Kidney (tissue), 14 donors: Measurements from ENCODE around the gene HRH1. TPM values are rescaled to one million over a fixed set of nuclear protein-coding genes. Genes with fewer than 3 reads are reported as not detected.
A peak's percentile ranks its signal among the peaks of the same experiment; 100 is the strongest.

Experiments
- DNase-seq, 5 donors: peaks; one replicate each; pipeline ENCODE4 v3.0.0-alpha.2; 2013 to 2020
- FAIRE-seq: peaks from 2 replicates; lab custom pipeline; 2012; peaks lifted over from hg19 to GRCh38; lab: Jason Lieb, UNC
- H3K27ac ChIP-seq, 2 donors: one replicate each; pipeline ENCODE4 v1.7.0; 2013; ENCODE audit warnings: low read depth in 2 of 2, low read length in 2 of 2, inconsistent platforms in 1 of 2
- H3K27me3 ChIP-seq: one replicate; pipeline ENCODE4 v1.7.1; 2013; ENCODE audit warnings: low read length, inconsistent platforms; ENCODE audit not compliant: control insufficient read depth, insufficient read depth
- H3K36me3 ChIP-seq, 3 donors: one replicate each; pipeline versions ENCODE4 v1.7.0 to v1.7.1; 2013; ENCODE audit warnings: low read length in 3 of 3, control low read depth in 1 of 3, inconsistent platforms in 1 of 3; ENCODE audit not compliant: insufficient read depth in 3 of 3, control insufficient read depth in 2 of 3
- H3K4me1 ChIP-seq, 3 donors: one replicate each; pipeline versions ENCODE4 v1.7.0 to v1.7.1; 2013; ENCODE audit warnings: low read length in 3 of 3, inconsistent platforms in 1 of 3, low read depth in 1 of 3; ENCODE audit not compliant: control insufficient read depth in 2 of 3, insufficient read depth in 2 of 3
- H3K4me3 ChIP-seq, 3 donors: one replicate each; pipeline versions ENCODE4 v1.7.0 to v1.8.1; 2013; ENCODE audit warnings: low read length in 3 of 3, control low read depth in 1 of 3, inconsistent platforms in 1 of 3
- H3K9ac ChIP-seq, 3 donors: one replicate each; pipeline versions ENCODE4 v1.7.0 to v1.7.1; 2013; ENCODE audit warnings: low read length in 3 of 3, control low read depth in 1 of 3, inconsistent platforms in 1 of 3
- H3K9me3 ChIP-seq, 3 donors: one replicate each; pipeline versions ENCODE4 v1.7.0 to v1.7.1; 2013; ENCODE audit warnings: low read length in 3 of 3, control low read depth in 1 of 3, inconsistent platforms in 1 of 3; ENCODE audit not compliant: control insufficient read depth in 2 of 3, insufficient read depth in 1 of 3
- intact Hi-C: fragments of 100-400 bp; cut with DNase I; formaldehyde crosslinking; loops from one replicate; pipeline ENCODE4 v1.11.1; 2022
- polyA plus RNA-seq: library from polyadenylated mRNA; stranded (reverse); fragments of 350-450 nt; fragmentation: Illumina TruSeq; extraction: RNeasy Lipid Tissue Mini Kit (QIAGEN cat#74804); gene quantifications from one replicate; pipeline ENCODE4 v1.2.3, GENCODE V29; 2014; ENCODE audit warnings: low read depth, low replicate concordance; ENCODE audit not compliant: insufficient read depth
- total RNA-seq: library from RNA; stranded (reverse); fragmentation: NEBNext Ultra II Directional; extraction: Animal tissue kit (Norgen Biotek cat#: 25700); gene quantifications from one replicate; pipeline ENCODE4 v1.2.1, GENCODE V29; 2021
- TF ChIP-seq, protein P1 (sequence below): IDR thresholded peaks from 3 replicates; pipeline ENCODE4 v1.5.1; 2012; ENCODE audit warnings: mild to moderate bottlenecking, moderate library complexity, borderline replicate concordance; ENCODE audit not compliant: insufficient read depth; ENCODE audit errors: extremely low read depth
- donor health status: control.
- donor health status: control.
- donor health status: control.
- donor health status: control.
- donor health status: control.
- donor health status: DM: yes; HTN: yes; CAD: no.
- donor health status: Normal renal cell carcinoma (clear cell type).

The HRH1 gene
- total and polyA plus RNA-seq, 2 donors from 2014 or later: 1.9 to 32.3 TPM

DNA sequence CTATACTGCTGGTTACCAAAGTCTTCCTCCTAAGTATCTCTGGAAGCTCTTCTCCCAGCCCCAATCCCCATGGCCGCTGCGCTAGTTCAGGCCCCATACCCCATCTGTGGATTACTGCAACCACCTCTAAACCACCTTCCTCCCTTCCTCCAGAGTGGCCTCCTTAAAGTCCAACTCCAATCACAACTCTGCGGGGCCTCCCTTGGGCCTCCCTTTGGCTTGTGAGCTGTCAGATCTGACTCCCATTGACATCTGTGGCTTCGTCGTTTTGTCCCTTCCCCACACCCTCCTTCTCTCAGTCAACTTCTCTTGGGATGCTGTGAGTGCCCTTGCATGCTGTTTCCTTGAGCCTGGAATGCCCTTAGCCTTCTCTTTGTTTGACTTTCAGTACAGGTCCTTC lies 9.3 kb upstream of the HRH1 start:
- DNase-seq: no peak
- intact Hi-C loops: no loop called here
- H3K4me1 ChIP-seq: no peaks in the 10 kb centered on the region
- no peak overlapping the region for H3K4me3 ChIP-seq
- H3K9ac ChIP-seq: no peak overlapping the region
- H3K27me3 ChIP-seq: no peaks in the 10 kb centered on the region
- TF ChIP-seq, protein P1, sequence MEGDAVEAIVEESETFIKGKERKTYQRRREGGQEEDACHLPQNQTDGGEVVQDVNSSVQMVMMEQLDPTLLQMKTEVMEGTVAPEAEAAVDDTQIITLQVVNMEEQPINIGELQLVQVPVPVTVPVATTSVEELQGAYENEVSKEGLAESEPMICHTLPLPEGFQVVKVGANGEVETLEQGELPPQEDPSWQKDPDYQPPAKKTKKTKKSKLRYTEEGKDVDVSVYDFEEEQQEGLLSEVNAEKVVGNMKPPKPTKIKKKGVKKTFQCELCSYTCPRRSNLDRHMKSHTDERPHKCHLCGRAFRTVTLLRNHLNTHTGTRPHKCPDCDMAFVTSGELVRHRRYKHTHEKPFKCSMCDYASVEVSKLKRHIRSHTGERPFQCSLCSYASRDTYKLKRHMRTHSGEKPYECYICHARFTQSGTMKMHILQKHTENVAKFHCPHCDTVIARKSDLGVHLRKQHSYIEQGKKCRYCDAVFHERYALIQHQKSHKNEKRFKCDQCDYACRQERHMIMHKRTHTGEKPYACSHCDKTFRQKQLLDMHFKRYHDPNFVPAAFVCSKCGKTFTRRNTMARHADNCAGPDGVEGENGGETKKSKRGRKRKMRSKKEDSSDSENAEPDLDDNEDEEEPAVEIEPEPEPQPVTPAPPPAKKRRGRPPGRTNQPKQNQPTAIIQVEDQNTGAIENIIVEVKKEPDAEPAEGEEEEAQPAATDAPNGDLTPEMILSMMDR: no peak
- FAIRE-seq: no peak
- H3K27ac ChIP-seq: no peak overlapping the region
- H3K36me3 ChIP-seq: no peaks in the 10 kb centered on the region
- no peaks in the 10 kb centered on the region for H3K9me3 ChIP-seq

DNA sequence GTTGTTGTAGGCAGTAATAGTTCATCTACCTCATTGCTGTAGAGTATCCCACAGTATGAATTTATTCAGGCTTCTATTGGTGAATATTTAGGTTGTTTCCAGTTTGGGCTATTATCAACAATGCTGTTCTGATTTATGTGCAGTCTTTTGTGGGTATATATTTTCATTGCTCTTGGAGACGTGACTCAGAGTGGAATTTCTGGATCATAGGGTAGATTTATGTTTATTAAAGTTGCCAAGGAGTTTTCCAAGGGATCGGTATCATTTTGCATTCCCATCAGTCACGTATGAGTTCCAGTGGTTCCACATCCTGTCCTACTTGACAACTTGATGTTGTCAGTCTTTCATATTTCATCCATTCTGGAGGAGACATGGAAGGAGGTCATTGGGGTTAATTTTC lies 8.4 kb upstream of the HRH1 start:
- Histone ChIP-seq H3K36me3 (no peaks in the 10 kb centered on the region), H3K9ac (no peak overlapping the region), H3K27ac (no peak overlapping the region), H3K4me3 (no peak overlapping the region), H3K9me3 (no peaks in the 10 kb centered on the region), H3K27me3 (no peaks in the 10 kb centered on the region), H3K4me1 (no peaks in the 10 kb centered on the region)
- FAIRE-seq: no peak
- peak in 1 of 5 donors; percentile 36 for DNase-seq
- TF ChIP-seq, protein P1: no peak
- intact Hi-C loops: no loop called here

DNA sequence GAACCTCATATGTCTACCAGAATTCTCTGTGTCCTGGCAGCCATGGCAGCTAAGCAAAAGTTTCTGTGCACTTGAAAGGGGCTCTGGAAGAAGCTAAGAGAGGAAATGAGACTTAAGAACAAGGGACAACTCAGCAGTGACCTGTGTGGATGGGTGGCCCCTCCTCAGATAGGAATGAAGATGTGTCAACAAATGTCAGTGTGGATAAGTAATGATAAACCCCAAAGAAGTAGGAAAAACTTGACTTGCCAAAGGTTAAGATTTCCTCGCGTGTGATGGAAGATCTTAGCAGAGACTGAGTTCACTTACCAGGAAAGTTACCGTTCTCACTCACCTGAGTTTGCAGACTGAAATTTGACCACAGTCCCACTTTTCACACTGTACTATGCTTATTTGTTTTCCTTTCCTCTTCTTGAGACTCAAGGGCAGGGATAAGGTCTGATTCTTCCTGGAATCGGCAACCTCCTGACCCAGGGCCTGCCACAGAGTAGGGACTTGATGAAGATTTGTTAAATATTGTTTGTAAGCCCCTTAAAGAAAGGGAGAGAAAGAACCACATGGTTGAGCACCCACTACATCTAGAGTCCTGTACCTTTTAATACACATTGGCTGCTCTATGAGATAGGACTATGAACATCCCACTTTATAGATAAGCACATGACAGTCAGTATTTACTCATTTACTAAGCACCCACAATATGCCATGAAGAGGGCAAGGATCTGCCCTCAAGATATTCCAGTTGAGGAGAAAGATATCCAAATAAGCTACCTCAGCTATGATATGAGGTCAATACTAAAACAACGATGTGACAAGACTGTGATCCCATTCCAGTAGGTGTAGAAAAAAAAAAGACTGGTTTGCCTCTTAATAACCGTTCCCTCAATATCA lies 7.3 kb upstream of the HRH1 start:
- intact Hi-C loops: no loop called here
- no peaks in the 10 kb centered on the region for H3K4me1 ChIP-seq
- TF ChIP-seq, protein P1: no peak
- no peaks in the 10 kb centered on the region for H3K9me3 ChIP-seq
- DNase-seq (no peak), FAIRE-seq (no peak)
- no peak overlapping the region for H3K4me3 ChIP-seq
- H3K27ac ChIP-seq: no peak overlapping the region
- no peak overlapping the region for H3K9ac ChIP-seq
- H3K27me3 ChIP-seq: no peaks in the 10 kb centered on the region
- no peaks in the 10 kb centered on the region for H3K36me3 ChIP-seq
